22Rv1 (cell line): ENCODE results near the gene CPNE8.

Source experiments
- H3K27ac ChIP-seq: fragments of 450-650 bp; 2 replicates; pipeline ENCODE4 v1.5.1; 2017
- CTCF ChIP-seq: fragments of 450-650 bp; IDR thresholded peaks from 2 replicates; pipeline ENCODE4 v1.5.1; 2017; ENCODE audit warnings: mild to moderate bottlenecking
- ZFX ChIP-seq: fragments of 450-650 bp; IDR thresholded peaks from 2 replicates; pipeline ENCODE4 v1.6.1; 2017; ENCODE audit warnings: antibody characterized with exemption, borderline replicate concordance

The CPNE8 gene

GRCh38 chr12:38831715-38832114 is 73.7 kb downstream of the CPNE8 start:
- no peak for TF ChIP-seq ZFX
- TF ChIP-seq CTCF, result no peak
- no peak overlapping the region for H3K27ac ChIP-seq

- H3K27ac ChIP-seq, result no peak overlapping the region
- TF ChIP-seq CTCF (no peak), ZFX (no peak)
Measured at GRCh38 chr12:38825006-38825405, 80.4 kb downstream of the CPNE8 start.

GRCh38 chr12:38823738-38824137 is 81.7 kb downstream of the CPNE8 start:
- TF ChIP-seq CTCF, result no peak
- H3K27ac ChIP-seq, result no peak overlapping the region

- TF ChIP-seq ZFX (no peak), CTCF (no peak)
- H3K27ac ChIP-seq, result no peak overlapping the region
Measured at GRCh38 chr12:38823314-38823713, 82.1 kb downstream of the CPNE8 start.

GRCh38 chr12:38817942-38818341 is 87.4 kb downstream of the CPNE8 start:
- no peak overlapping the region for H3K27ac ChIP-seq
- no peak for TF ChIP-seq ZFX
- no peak for TF ChIP-seq CTCF

- H3K27ac ChIP-seq, result no peak overlapping the region
- no peak for TF ChIP-seq CTCF
- TF ChIP-seq ZFX, result no peak
Measured at GRCh38 chr12:38813923-38814322, 91.5 kb downstream of the CPNE8 start.

GRCh38 chr12:38811814-38812356 is 93.5 kb downstream of the CPNE8 start:
- no peak overlapping the region for H3K27ac ChIP-seq
- TF ChIP-seq ZFX, result no peak
- TF ChIP-seq CTCF, result no peak
